ENCODE results near the gene CPNE5. TPM values are rescaled to one million over a fixed set of nuclear protein-coding genes. Genes with fewer than 3 reads are reported as not detected.
"Not testable (repeated sequence)": the region's sequence is repeated elsewhere in the genome, so short reads cannot be mapped to it uniquely, and the experiment has no call there.

CPNE5 gene
- total RNA-seq, 2 experiments from 2014 or later: 0.36 to 0.61 TPM

DNA sequence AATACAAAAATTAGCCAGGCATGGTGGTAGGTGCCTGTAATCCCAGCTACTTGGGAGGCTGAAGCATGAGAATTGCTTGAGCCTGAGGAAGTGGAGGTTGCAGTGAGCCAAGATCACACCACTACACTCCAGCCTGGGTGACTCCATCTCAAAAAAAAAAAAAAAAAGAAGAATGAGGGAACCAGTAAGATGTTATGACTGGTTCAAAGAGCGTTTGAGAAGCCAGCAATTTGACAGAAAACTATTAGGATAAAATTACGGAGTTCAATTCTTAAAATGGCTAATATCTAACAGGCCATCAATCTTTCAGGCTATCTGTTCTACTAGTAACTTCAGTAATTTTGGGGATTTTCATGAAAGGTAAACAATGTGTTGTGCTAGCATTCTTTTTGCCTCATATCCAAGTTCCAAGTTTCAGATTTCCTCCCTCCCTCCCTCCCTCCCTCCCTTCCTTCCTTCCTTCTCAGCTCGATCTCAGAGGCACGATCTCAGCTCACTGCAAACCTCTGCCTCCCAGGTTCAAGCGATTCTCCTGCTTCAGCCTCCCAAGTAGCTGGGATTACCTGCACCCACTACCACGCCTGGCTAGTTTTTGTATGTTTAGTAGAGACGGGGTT lies 134.2 kb downstream of the CPNE5 start:
- CTCF ChIA-PET, POLR2A ChIA-PET: not testable (repeated sequence)

DNA sequence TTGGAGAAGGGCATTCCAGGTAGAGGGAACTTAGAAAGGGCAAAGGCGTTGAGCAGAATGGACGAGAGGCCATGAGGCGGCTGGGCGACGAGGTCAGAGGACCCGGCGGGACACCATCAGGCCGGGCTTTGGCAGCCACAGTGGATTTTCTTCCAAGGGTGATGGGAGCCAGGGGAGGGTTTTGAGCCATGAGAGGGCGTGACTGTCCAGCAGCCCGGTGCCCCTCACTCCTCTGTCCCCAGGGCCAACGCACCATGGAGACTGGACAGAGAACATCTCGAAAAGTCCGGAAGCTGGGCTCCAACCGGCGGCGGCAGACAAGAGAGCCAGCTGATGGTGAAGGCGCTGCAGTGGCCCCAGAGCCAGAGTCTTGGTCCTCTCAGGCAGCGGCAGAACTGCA lies 135.3 kb downstream of the CPNE5 start:
- POLR2A ChIA-PET: no interaction called here

DNA sequence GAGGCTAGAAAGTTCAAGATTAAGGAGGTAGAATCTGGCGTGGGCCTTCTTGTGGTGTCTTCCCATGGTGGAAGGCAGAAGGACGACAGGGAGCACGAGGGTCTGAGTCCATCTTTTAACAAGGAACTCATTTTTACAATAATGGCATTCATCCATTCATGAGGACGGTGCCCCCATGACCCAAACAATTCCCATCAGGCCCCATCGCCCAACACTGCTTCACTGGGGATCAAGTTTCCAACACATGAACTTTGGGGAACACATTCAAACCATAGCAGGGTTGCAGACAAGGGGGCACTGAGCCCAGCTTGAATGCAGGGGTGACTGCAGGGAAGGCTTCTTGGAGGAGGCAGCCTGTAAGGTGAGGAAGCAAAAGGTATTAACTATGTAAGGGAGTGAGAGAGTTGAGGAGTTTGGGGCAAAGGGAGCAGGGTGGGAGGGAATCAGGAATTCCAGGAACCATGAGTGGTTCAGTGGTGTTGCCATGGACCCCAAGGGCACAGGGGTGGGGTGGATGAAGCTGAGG lies 136.1 kb downstream of the CPNE5 start:
- ChIA-PET POLR2A (no interaction called here), CTCF (interaction anchor here (0.6 kb wide), 2 partner anchors 19 to 234 kb away, joined by 3 read pairs; no protein-coding TSS in a partner anchor)

More for the DNA sequence above, 135.3 kb downstream of the CPNE5 start:
- CTCF ChIA-PET: interaction anchor here (0.6 kb wide), 1 partner anchor 18 kb away, joined by 3 read pairs; no protein-coding TSS in a partner anchor

GRCh38 chr6:36702656-36703055 lies 136.6 kb downstream of the CPNE5 start:
- ChIA-PET POLR2A (no interaction called here), CTCF (interaction anchor here (0.6 kb wide), 2 partner anchors 66 to 234 kb away, joined by 3 read pairs; no protein-coding TSS in a partner anchor)

GRCh38 chr6:36701401-36701991 lies 137.7 kb downstream of the CPNE5 start:
- CTCF ChIA-PET: interaction anchor here (0.7 kb wide), 1 partner anchor 48 kb away, joined by 4 read pairs; no protein-coding TSS in a partner anchor
- POLR2A ChIA-PET: no interaction called here

DNA sequence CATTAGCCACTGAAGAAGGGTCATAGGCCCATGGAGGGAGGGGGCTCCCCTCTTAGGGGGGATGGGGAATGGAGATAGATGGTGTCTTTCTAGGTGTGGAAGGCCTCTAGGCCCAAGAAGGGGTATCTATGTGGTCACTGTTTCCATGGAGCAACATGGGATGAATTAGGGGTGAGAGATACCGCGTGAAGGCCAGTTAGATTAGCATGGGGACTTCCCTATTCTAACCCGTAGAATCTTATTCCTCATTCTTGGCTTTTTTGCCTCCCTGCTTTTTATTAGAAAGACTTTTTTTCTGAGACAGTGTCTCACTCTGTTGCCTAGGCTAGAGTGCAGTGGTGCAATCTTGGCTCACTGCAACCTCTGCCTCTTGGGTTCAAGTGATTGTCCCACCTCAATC lies 138.4 kb downstream of the CPNE5 start:
- ChIA-PET CTCF (no interaction called here), POLR2A (no interaction called here)

- POLR2A ChIA-PET: interaction anchor here (0.6 kb wide), 1 partner anchor 60 kb away, joined by 4 read pairs; no protein-coding TSS in a partner anchor
- CTCF ChIA-PET: interaction anchor here (0.7 kb wide), 1 partner anchor 55 kb away, joined by 3 read pairs; no protein-coding TSS in a partner anchor
Measured at GRCh38 chr6:36700071-36700812, 139.0 kb downstream of the CPNE5 start.

DNA sequence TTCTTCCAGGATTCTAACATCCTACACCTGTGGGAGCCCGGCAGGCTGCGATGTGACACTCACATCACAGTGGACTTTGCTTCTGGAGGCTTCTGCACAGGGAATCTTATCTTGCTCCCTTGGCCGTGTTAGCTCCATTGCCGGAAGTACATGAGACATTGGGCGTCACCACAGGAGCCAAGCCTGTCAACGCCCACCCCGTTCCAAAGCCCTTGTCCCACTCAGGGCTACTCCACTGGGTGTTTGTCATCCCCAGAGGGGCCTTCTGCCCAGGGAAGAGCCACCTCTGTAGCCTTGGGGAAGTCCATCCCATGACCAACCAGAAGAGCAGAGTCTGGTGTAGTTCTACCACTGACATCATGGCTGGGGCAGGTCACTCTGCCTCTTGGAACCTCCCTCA lies 139.9 kb downstream of the CPNE5 start:
- CTCF ChIA-PET: no interaction called here
- POLR2A ChIA-PET: no interaction called here

- ChIA-PET CTCF (no interaction called here), POLR2A (no interaction called here)
Measured at GRCh38 chr6:36698871-36699271, 140.4 kb downstream of the CPNE5 start.

GRCh38 chr6:36698196-36698595 lies 141.0 kb downstream of the CPNE5 start:
- POLR2A ChIA-PET: no interaction called here
- CTCF ChIA-PET: interaction anchor here (1.9 kb wide), 1 partner anchor 61 kb away, joined by 8 read pairs; no protein-coding TSS in a partner anchor

GRCh38 chr6:36697481-36697903 lies 141.8 kb downstream of the CPNE5 start, which contains the start of gene RAB44:
Gene RAB44, plus strand, starts transcription at chr6:36697826. Its CDS starts 6,410 bp downstream, at chr6:36704236.
- ChIA-PET POLR2A (interaction anchor here (0.6 kb wide), 1 partner anchor 1459 kb away, joined by 6 read pairs; no protein-coding TSS in a partner anchor), CTCF (interaction anchor here (0.7 to 1.9 kb wide), 3 partner anchors 17 to 63 kb away, joined by 3 to 8 read pairs (median 3); no protein-coding TSS in a partner anchor)

DNA sequence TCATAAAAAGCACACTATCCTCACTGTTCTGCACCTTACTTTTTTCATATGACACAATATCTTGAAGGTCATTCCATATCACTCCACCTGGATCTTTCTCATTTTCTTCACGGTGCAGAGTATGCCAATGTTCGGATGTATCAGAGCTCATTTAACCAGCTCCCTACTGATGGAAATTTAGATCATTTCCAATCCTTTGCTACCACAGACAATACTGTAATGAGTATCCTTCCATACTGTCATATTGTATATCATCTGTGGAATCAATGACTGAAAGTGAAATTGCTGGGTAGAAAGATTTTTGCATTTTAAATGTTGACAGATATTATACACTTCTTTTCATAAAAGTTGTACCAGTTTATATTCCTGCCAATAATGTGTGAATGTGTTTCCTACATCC lies 143.8 kb downstream of the CPNE5 start:
- POLR2A ChIA-PET: interaction anchor here (0.6 to 1.3 kb wide), 4 partner anchors 15 to 116 kb away, joined by 3 to 4 read pairs (median 3); partner anchors contain the start of gene CDKN1A

DNA sequence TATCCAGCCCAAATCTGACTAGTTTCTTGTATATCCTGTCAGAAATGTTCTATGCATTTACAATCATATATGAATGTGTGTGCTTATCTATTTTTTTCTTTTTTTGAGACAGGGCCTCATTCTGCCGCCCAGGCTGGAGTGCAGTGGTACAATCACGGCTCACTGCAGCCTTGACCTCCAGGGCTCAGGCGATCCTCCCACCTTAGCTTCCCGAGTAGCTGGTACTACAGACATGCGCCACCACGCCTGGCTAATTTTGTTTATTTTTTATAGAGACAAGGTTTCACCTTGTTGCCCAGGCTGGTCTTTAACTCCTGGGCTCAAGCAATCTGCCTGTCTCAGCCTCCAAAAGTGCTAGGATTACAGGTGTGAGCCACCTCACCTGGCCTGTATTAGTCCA lies 144.6 kb downstream of the CPNE5 start:
- POLR2A ChIA-PET: interaction anchor here (0.5 to 1.3 kb wide), 3 partner anchors 17 to 96 kb away, joined by 3 read pairs; partner anchors contain the start of gene CDKN1A
- CTCF ChIA-PET: interaction anchor here (1.2 kb wide), 1 partner anchor 61 kb away, joined by 3 read pairs; no protein-coding TSS in a partner anchor

More for the DNA sequence above, 143.8 kb downstream of the CPNE5 start:
- CTCF ChIA-PET: interaction anchor here (0.6 to 1.3 kb wide), 3 partner anchors 12 to 60 kb away, joined by 3 read pairs; partner anchors contain the start of gene CDKN1A

- CTCF ChIA-PET: interaction anchor here (0.6 to 1.3 kb wide), 4 partner anchors 14 to 313 kb away, joined by 3 to 4 read pairs (median 3); partner anchors contain the start of gene CDKN1A
- POLR2A ChIA-PET: no interaction called here
Measured at GRCh38 chr6:36692861-36693702, 146.2 kb downstream of the CPNE5 start.

GRCh38 chr6:36692220-36692619 lies 147.0 kb downstream of the CPNE5 start:
- ChIA-PET POLR2A (no interaction called here), CTCF (interaction anchor here (0.6 to 1.3 kb wide), 4 partner anchors 13 to 312 kb away, joined by 3 to 4 read pairs (median 3); partner anchors contain the start of gene CDKN1A)

DNA sequence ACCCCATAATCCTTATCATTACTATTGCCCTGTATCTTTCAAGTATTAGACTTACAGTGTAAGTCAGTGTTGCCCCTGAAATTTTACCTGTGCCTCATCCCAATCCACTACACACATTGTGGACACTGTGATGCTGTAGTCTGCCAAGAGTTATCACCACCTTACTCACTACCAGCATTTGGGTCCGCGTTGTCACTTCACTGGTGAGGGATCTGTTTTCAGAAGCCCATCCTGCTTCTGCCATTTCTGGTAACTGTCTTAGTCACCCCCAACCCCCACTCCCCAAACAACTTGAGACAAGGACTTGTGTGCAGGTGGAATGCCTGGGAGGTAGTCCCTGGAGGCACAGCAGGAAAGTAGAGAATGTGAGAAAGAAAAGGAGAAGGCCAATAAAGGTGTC lies 147.6 kb downstream of the CPNE5 start:
- POLR2A ChIA-PET: no interaction called here
- CTCF ChIA-PET: no interaction called here

DNA sequence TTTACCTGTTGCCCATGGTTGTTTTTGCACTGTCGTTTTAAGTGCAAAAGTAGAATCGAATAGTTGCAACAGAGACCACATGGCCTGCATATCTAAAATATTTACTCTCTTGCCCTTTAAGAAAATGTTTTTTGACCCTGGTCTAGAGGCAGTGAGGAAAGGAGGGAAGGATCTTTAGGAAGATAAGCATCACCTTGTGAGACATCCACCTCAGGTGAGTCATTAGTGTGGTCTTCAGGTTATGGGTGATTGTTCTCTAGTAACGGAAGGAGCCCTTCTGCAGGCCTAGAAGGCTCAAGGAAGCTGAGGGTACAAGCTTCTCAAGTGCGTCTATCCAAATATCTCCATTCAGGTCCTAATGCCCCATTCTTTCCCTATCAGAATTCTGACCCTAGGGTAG lies 148.2 kb downstream of the CPNE5 start:
- ChIA-PET POLR2A (no interaction called here), CTCF (interaction anchor here (1.3 kb wide), 2 partner anchors 76 to 91 kb away, joined by 3 to 5 read pairs; no protein-coding TSS in a partner anchor)

All from activated CD8-positive, alpha-beta memory T cell treated with anti-CD3 and anti-CD28 coated beads for 36 hours (primary cell).